HepG2 (cell line): Measurements from ENCODE around the gene DSTYK. TPM values are rescaled to one million over a fixed set of nuclear protein-coding genes. Genes with fewer than 3 reads are reported as not detected.

Experiments used
- HMG20B ChIP-seq: conservative IDR thresholded peaks from 2 replicates; pipeline ENCODE4 v1.6.1; 2016; ENCODE audit warnings: missing genetic modification reagents, missing compliant biosample characterization
- HNRNPUL1 ChIP-seq: fragments of 200-400 bp; formaldehyde crosslinking; IDR thresholded peaks from 2 replicates; pipeline ENCODE4 v1.6.1; 2017; ENCODE audit warnings: low read depth, mild to moderate bottlenecking, low read length, moderate library complexity
- KMT2A ChIP-seq: sonication (generic); formaldehyde crosslinking; IDR thresholded peaks from 2 replicates; pipeline ENCODE4 v1.4.0; 2020; ENCODE audit warnings: missing genetic modification reagents
- MEIS1 ChIP-seq: sonication (generic); formaldehyde crosslinking; IDR thresholded peaks from 2 replicates; pipeline ENCODE4 v1.9.0; 2021; ENCODE audit warnings: mild to moderate bottlenecking, missing genetic modification reagents, moderate library complexity, borderline replicate concordance
- NONO ChIP-seq, 2 experiments: fragments of 450-650 bp in 1 of 2; sonication (generic) in 1 of 2; formaldehyde crosslinking in 1 of 2; IDR thresholded peaks in 1 of 2; conservative IDR thresholded peaks in 1 of 2; 2 replicates each; pipeline versions ENCODE4 v1.6.1 to v1.8.0; 2017 to 2022; ENCODE audit warnings: mild to moderate bottlenecking in 1 of 2, missing genetic modification reagents in 1 of 2, moderate library complexity in 1 of 2
- REPIN1 ChIP-seq: sonication (generic); formaldehyde crosslinking; IDR thresholded peaks from 2 replicates; pipeline ENCODE4 v1.8.0; 2022; ENCODE audit warnings: missing genetic modification reagents, low read depth, mild to moderate bottlenecking, borderline replicate concordance
- TRIM24 ChIP-seq: sonication (generic); formaldehyde crosslinking; IDR thresholded peaks from 2 replicates; pipeline ENCODE4 v1.8.0; 2022; ENCODE audit warnings: mild to moderate bottlenecking, missing genetic modification reagents
- ZMYM2 ChIP-seq: sonication (generic); formaldehyde crosslinking; IDR thresholded peaks from 2 replicates; pipeline ENCODE4 v1.8.0; 2022; ENCODE audit warnings: mild to moderate bottlenecking, missing genetic modification reagents
- ZNF761 ChIP-seq: sonication (generic); formaldehyde crosslinking; conservative IDR thresholded peaks from 2 replicates; pipeline ENCODE4 v1.4.0; 2020; ENCODE audit warnings: mild to moderate bottlenecking, missing genetic modification reagents
- ZNF839 ChIP-seq: sonication (generic); formaldehyde crosslinking; IDR thresholded peaks from 2 replicates; pipeline ENCODE4 v1.4.0; 2020; ENCODE audit warnings: missing genetic modification reagents, mild to moderate bottlenecking, borderline replicate concordance
- polyA plus RNA-seq, 8 experiments: library from polyadenylated mRNA; depleted of rRNA in 3 of 8; stranded (reverse) in 7 of 8; unstranded in 1 of 8; fragments of >200 nt; fragmentation: Illumina TruSeq in 4 of 8; extraction: Trizol in 4 of 8; gene quantifications; 2 replicates each; pipeline versions ENCODE4 v1.2.1 to v1.2.3, GENCODE V29; 2011 to 2016; ENCODE audit warnings: low read depth in 4 of 8, missing spikeins in 1 of 8, mixed read lengths in 1 of 8; ENCODE audit not compliant: insufficient read depth in 1 of 8
- total RNA-seq, 5 experiments: library from RNA; depleted of rRNA; stranded (reverse); fragments of >200 nt; fragmentation: Illumina TruSeq; extraction: Trizol; gene quantifications; 2 replicates each; pipeline ENCODE4 v1.2.3, GENCODE V29; 2016; ENCODE audit warnings: low read depth in 1 of 5
- TF ChIP-seq, protein P1 (sequence below): sonication (generic); formaldehyde crosslinking; IDR thresholded peaks from 2 replicates; pipeline ENCODE4 v1.4.0; 2020; ENCODE audit warnings: mild to moderate bottlenecking, missing genetic modification reagents, borderline replicate concordance
- TF ChIP-seq, protein P2 (sequence below): sonication (generic); formaldehyde crosslinking; IDR thresholded peaks from 2 replicates; pipeline ENCODE4 v1.4.0; 2020; ENCODE audit warnings: missing genetic modification reagents
- TF ChIP-seq, protein P3 (sequence below): sonication (generic); formaldehyde crosslinking; IDR thresholded peaks from 2 replicates; pipeline ENCODE4 v1.4.0; 2020; ENCODE audit warnings: missing genetic modification reagents, borderline replicate concordance
- TF ChIP-seq, protein P4 (sequence below): sonication (generic); formaldehyde crosslinking; IDR thresholded peaks from 2 replicates; pipeline ENCODE4 v1.5.1; 2020; ENCODE audit warnings: missing genetic modification reagents, mild to moderate bottlenecking, borderline replicate concordance

The DSTYK gene
- total and polyA plus RNA-seq, 2 of the 13 experiments (the other 11 are each of a cell fraction or from before 2014, with no cell fraction given): 2.6 to 4.8 TPM

DNA sequence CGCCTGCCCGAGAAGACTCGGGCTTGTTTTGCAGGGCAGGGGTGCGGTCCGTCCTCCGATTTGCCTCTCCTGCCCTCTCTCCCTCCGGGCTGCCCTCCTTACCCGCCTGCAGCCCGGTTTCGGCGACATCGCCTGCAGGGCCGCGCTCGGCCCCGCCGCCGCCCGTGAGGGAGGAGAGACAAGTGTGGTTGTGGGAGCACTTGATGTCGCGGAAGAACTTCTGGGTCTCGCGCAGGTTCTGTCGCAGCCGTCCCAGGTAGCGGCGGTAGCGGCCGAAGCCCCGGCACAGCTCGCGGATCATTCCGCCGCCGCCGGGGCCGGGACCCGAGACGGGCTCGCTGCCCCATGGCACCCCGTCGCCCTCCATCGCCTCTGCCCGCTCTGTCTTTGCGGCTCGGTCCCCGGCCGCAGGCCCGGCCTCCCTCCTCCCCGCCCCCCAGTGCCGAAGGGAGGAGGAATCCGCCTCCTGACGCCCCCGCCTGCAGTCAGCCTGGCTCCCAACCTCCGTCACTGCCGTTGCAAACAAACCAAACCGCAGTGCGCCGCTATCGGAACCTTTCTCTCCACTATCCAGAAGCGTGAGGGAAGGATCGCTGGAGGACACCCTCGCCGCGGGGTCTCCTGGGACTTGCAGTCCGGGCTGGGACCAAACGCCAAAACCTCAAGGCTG lies at the start of gene DSTYK (continued):
- TF ChIP-seq, protein P1, sequence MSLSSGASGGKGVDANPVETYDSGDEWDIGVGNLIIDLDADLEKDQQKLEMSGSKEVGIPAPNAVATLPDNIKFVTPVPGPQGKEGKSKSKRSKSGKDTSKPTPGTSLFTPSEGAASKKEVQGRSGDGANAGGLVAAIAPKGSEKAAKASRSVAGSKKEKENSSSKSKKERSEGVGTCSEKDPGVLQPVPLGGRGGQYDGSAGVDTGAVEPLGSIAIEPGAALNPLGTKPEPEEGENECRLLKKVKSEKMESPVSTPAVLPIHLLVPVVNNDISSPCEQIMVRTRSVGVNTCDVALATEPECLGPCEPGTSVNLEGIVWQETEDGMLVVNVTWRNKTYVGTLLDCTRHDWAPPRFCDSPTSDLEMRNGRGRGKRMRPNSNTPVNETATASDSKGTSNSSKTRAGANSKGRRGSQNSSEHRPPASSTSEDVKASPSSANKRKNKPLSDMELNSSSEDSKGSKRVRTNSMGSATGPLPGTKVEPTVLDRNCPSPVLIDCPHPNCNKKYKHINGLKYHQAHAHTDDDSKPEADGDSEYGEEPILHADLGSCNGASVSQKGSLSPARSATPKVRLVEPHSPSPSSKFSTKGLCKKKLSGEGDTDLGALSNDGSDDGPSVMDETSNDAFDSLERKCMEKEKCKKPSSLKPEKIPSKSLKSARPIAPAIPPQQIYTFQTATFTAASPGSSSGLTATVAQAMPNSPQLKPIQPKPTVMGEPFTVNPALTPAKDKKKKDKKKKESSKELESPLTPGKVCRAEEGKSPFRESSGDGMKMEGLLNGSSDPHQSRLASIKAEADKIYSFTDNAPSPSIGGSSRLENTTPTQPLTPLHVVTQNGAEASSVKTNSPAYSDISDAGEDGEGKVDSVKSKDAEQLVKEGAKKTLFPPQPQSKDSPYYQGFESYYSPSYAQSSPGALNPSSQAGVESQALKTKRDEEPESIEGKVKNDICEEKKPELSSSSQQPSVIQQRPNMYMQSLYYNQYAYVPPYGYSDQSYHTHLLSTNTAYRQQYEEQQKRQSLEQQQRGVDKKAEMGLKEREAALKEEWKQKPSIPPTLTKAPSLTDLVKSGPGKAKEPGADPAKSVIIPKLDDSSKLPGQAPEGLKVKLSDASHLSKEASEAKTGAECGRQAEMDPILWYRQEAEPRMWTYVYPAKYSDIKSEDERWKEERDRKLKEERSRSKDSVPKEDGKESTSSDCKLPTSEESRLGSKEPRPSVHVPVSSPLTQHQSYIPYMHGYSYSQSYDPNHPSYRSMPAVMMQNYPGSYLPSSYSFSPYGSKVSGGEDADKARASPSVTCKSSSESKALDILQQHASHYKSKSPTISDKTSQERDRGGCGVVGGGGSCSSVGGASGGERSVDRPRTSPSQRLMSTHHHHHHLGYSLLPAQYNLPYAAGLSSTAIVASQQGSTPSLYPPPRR (CRISPR knock-in tag): peak; percentile 58; the same call in 1 of the 2 replicates
- TF ChIP-seq MEIS1 (CRISPR knock-in tag): peak; percentile 90
- peak; percentile 92; the same call in 1 of the 2 replicates for TF ChIP-seq KMT2A (CRISPR knock-in tag)
- TF ChIP-seq ZNF761: peak; percentile 60; the same call in 1 of the 2 replicates
- TF ChIP-seq, protein P2, sequence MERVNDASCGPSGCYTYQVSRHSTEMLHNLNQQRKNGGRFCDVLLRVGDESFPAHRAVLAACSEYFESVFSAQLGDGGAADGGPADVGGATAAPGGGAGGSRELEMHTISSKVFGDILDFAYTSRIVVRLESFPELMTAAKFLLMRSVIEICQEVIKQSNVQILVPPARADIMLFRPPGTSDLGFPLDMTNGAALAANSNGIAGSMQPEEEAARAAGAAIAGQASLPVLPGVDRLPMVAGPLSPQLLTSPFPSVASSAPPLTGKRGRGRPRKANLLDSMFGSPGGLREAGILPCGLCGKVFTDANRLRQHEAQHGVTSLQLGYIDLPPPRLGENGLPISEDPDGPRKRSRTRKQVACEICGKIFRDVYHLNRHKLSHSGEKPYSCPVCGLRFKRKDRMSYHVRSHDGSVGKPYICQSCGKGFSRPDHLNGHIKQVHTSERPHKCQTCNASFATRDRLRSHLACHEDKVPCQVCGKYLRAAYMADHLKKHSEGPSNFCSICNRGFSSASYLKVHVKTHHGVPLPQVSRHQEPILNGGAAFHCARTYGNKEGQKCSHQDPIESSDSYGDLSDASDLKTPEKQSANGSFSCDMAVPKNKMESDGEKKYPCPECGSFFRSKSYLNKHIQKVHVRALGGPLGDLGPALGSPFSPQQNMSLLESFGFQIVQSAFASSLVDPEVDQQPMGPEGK: peak; percentile 95
- peak; percentile 92 for TF ChIP-seq ZNF839 (CRISPR knock-in tag)
- TF ChIP-seq NONO (IDR thresholded peaks at IDR 0.05): no peak
- peak; percentile 97 for TF ChIP-seq NONO (CRISPR knock-in tag; conservative IDR thresholded peaks at IDR 0.05)
- TF ChIP-seq TRIM24 (CRISPR knock-in tag): no peak
- peak; percentile 19; the same call in 1 of the 2 replicates for TF ChIP-seq HMG20B (CRISPR knock-in tag)
- TF ChIP-seq HNRNPUL1: 0 out of 2 replicates have a peak, but pooled peaks have one; percentile 33
- TF ChIP-seq, protein P3, sequence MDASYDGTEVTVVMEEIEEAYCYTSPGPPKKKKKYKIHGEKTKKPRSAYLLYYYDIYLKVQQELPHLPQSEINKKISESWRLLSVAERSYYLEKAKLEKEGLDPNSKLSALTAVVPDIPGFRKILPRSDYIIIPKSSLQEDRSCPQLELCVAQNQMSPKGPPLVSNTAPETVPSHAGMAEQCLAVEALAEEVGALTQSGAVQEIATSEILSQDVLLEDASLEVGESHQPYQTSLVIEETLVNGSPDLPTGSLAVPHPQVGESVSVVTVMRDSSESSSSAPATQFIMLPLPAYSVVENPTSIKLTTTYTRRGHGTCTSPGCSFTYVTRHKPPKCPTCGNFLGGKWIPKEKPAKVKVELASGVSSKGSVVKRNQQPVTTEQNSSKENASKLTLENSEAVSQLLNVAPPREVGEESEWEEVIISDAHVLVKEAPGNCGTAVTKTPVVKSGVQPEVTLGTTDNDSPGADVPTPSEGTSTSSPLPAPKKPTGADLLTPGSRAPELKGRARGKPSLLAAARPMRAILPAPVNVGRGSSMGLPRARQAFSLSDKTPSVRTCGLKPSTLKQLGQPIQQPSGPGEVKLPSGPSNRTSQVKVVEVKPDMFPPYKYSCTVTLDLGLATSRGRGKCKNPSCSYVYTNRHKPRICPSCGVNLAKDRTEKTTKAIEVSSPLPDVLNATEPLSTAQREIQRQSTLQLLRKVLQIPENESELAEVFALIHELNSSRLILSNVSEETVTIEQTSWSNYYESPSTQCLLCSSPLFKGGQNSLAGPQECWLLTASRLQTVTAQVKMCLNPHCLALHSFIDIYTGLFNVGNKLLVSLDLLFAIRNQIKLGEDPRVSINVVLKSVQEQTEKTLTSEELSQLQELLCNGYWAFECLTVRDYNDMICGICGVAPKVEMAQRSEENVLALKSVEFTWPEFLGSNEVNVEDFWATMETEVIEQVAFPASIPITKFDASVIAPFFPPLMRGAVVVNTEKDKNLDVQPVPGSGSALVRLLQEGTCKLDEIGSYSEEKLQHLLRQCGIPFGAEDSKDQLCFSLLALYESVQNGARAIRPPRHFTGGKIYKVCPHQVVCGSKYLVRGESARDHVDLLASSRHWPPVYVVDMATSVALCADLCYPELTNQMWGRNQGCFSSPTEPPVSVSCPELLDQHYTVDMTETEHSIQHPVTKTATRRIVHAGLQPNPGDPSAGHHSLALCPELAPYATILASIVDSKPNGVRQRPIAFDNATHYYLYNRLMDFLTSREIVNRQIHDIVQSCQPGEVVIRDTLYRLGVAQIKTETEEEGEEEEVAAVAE: peak; percentile 83; the same call in 1 of the 2 replicates
- TF ChIP-seq ZMYM2 (CRISPR knock-in tag): peak; percentile 39; the same call in 1 of the 2 replicates
- TF ChIP-seq REPIN1: peak; percentile 75
- TF ChIP-seq, protein P4, sequence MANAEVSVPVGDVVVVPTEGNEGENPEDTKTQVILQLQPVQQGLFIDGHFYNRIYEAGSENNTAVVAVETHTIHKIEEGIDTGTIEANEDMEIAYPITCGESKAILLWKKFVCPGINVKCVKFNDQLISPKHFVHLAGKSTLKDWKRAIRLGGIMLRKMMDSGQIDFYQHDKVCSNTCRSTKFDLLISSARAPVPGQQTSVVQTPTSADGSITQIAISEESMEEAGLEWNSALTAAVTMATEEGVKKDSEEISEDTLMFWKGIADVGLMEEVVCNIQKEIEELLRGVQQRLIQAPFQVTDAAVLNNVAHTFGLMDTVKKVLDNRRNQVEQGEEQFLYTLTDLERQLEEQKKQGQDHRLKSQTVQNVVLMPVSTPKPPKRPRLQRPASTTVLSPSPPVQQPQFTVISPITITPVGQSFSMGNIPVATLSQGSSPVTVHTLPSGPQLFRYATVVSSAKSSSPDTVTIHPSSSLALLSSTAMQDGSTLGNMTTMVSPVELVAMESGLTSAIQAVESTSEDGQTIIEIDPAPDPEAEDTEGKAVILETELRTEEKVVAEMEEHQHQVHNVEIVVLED: peak; percentile 83; the same call in 1 of the 2 replicates
